Activated effector memory CD4-positive, alpha-beta T cell treated with Interleukin-2 at 50 U/mL for 16 hours (primary cell): ENCODE results near the gene TM9SF1.

ENCODE experiments used
- DNase-seq: peaks from one replicate; pipeline ENCODE4 v3.0.0-alpha.2; 2020

Gene TM9SF1

GRCh38 chr14:24195186-24196070 is at the start of gene TM9SF1:
TSS of gene TM9SF1 (minus strand) at chr14:24195441. CDS start at chr14:24195019, 422 bp downstream.
- peak; percentile 82 for DNase-seq

- DNase-seq: no peak
These were observed 48.1 kb upstream of the TM9SF1 start for GRCh38 chr14:24243336-24243836.

GRCh38 chr14:24241829-24242443 is 46.7 kb upstream of the TM9SF1 start:
- peak; percentile 91 for DNase-seq

GRCh38 chr14:24240110-24240918 is 45.1 kb upstream of the TM9SF1 start:
- no peak for DNase-seq

- no peak for DNase-seq
These were observed 43.3 kb upstream of the TM9SF1 start for GRCh38 chr14:24238527-24239037.

GRCh38 chr14:24238123-24238522 is 42.9 kb upstream of the TM9SF1 start:
- no peak for DNase-seq

- DNase-seq: no peak
These were observed 42.3 kb upstream of the TM9SF1 start for GRCh38 chr14:24237463-24237955.

GRCh38 chr14:24236689-24237462 is 41.6 kb upstream of the TM9SF1 start:
- no peak for DNase-seq

- DNase-seq: no peak
These were observed 40.8 kb upstream of the TM9SF1 start for GRCh38 chr14:24235804-24236688.

GRCh38 chr14:24234095-24235005 is 39.1 kb upstream of the TM9SF1 start:
- no peak for DNase-seq

GRCh38 chr14:24233538-24233866 is 38.3 kb upstream of the TM9SF1 start:
- no peak for DNase-seq

GRCh38 chr14:24232645-24233537 is 37.6 kb upstream of the TM9SF1 start, which contains the start of gene GMPR2:
TSS of gene GMPR2 (plus strand) at chr14:24232929. CDS start at chr14:24233254, 325 bp downstream.
- DNase-seq: no peak

GRCh38 chr14:24232121-24232644 is 36.9 kb upstream of the TM9SF1 start, which contains the start of gene NEDD8:
TSS of gene NEDD8 (minus strand) at chr14:24232367. CDS start at chr14:24232267, 100 bp downstream.
- peak; percentile 84 for DNase-seq

- DNase-seq: peak; percentile 9
These were observed 36.3 kb upstream of the TM9SF1 start for GRCh38 chr14:24231263-24232120.

GRCh38 chr14:24228902-24229301 is 33.7 kb upstream of the TM9SF1 start:
- no peak for DNase-seq

GRCh38 chr14:24226473-24226872 is 31.2 kb upstream of the TM9SF1 start:
- DNase-seq: no peak

- no peak for DNase-seq
These were observed 29.4 kb upstream of the TM9SF1 start for GRCh38 chr14:24224618-24225071.
